WTC11 (cell line): ENCODE measurements around the gene RILPL1. TPM values are rescaled to one million over a fixed set of nuclear protein-coding genes. Genes with fewer than 3 reads are reported as not detected.
A peak's percentile ranks its signal among the peaks of the same experiment; 100 is the strongest.

Experiments used
- ATAC-seq: fragments of 200-7000 bp; cut with Tn5 transposase; 2 replicates; pipeline ENCODE4 v1.10.0; 2021; ENCODE audit warnings: mild to moderate bottlenecking, moderate library complexity
- CTCF ChIA-PET: fragments of 300-600 bp; sonication (Branson Sonifier 250); formaldehyde crosslinking; loops from one replicate; lab custom pipeline; 2021; ENCODE audit warnings: antibody characterized with exemption; lab: Charles Lee
- POLR2A ChIA-PET: fragments of 350-600 bp; sonication (Branson Sonifier 250); formaldehyde crosslinking; loops from one replicate; lab custom pipeline; 2021; ENCODE audit warnings: antibody characterized with exemption; lab: Charles Lee
- DNase-seq: peaks from one replicate; pipeline ENCODE4 v3.0.0; 2021; ENCODE audit warnings: low spot score
- H3K27ac Mint-ChIP-seq: 2 replicates; pipeline ENCODE4 v1.8.0; 2021; ENCODE audit warnings: mixed read lengths
- H3K27me3 Mint-ChIP-seq: 2 replicates; pipeline ENCODE4 v1.8.0; 2021; ENCODE audit warnings: low read depth, mild to moderate bottlenecking, moderate library complexity, mixed read lengths
- H3K36me3 Mint-ChIP-seq: 2 replicates; pipeline ENCODE4 v1.8.0; 2021; ENCODE audit warnings: mixed read lengths
- H3K4me1 Mint-ChIP-seq: 2 replicates; pipeline ENCODE4 v1.8.0; 2022; ENCODE audit warnings: mixed read lengths
- H3K4me3 Mint-ChIP-seq: 2 replicates; pipeline ENCODE4 v1.8.0; 2021; ENCODE audit warnings: mild to moderate bottlenecking, moderate library complexity, mixed read lengths
- H3K9me3 Mint-ChIP-seq: 2 replicates; pipeline ENCODE4 v1.8.0; 2021; ENCODE audit warnings: mixed read lengths
- ARID4B ChIP-seq: sonication (generic); formaldehyde crosslinking; IDR thresholded peaks from 2 replicates; pipeline ENCODE4 v1.8.0; 2023; ENCODE audit warnings: missing genetic modification reagents, mild to moderate bottlenecking, borderline replicate concordance
- ATF2 ChIP-seq: sonication (generic); formaldehyde crosslinking; IDR thresholded peaks from 2 replicates; pipeline ENCODE4 v1.8.1; 2022; ENCODE audit warnings: low read depth, missing genetic modification reagents, borderline replicate concordance
- E2F1 ChIP-seq: sonication (generic); formaldehyde crosslinking; IDR thresholded peaks from 2 replicates; pipeline ENCODE4 v1.8.0; 2022; ENCODE audit warnings: mild to moderate bottlenecking, missing genetic modification reagents
- E2F4 ChIP-seq: sonication (generic); formaldehyde crosslinking; IDR thresholded peaks from 2 replicates; pipeline ENCODE4 v1.8.1; 2022; ENCODE audit warnings: low read depth, mild to moderate bottlenecking, moderate library complexity, missing genetic modification reagents, borderline replicate concordance
- FOXJ3 ChIP-seq: sonication (generic); formaldehyde crosslinking; IDR thresholded peaks from 2 replicates; pipeline ENCODE4 v1.9.0; 2021; ENCODE audit warnings: missing genetic modification reagents, mild to moderate bottlenecking, borderline replicate concordance
- FOXP4 ChIP-seq: sonication (generic); formaldehyde crosslinking; IDR thresholded peaks from 2 replicates; pipeline ENCODE4 v1.8.0; 2022; ENCODE audit warnings: mild to moderate bottlenecking, missing genetic modification reagents
- GABPB1 ChIP-seq: sonication (generic); formaldehyde crosslinking; IDR thresholded peaks from 2 replicates; pipeline ENCODE4 v1.8.1; 2023; ENCODE audit warnings: mild to moderate bottlenecking, missing genetic modification reagents
- HMGXB4 ChIP-seq: sonication (generic); formaldehyde crosslinking; IDR thresholded peaks from 2 replicates; pipeline ENCODE4 v1.8.1; 2023; ENCODE audit warnings: mild to moderate bottlenecking, moderate library complexity, missing genetic modification reagents
- NR2C2 ChIP-seq: sonication (generic); formaldehyde crosslinking; IDR thresholded peaks from 2 replicates; pipeline ENCODE4 v1.8.0; 2022; ENCODE audit warnings: mild to moderate bottlenecking, missing genetic modification reagents
- SMAD3 ChIP-seq: sonication (generic); formaldehyde crosslinking; IDR thresholded peaks from 2 replicates; pipeline ENCODE4 v1.8.0; 2022; ENCODE audit warnings: missing genetic modification reagents, mild to moderate bottlenecking, borderline replicate concordance
- TP53 ChIP-seq: sonication (generic); formaldehyde crosslinking; IDR thresholded peaks from 2 replicates; pipeline ENCODE4 v1.8.1; 2023; ENCODE audit warnings: mild to moderate bottlenecking, missing genetic modification reagents
- USF1 ChIP-seq: sonication (generic); formaldehyde crosslinking; IDR thresholded peaks from 2 replicates; pipeline ENCODE4 v1.8.0; 2022; ENCODE audit warnings: mild to moderate bottlenecking, missing genetic modification reagents
- USF2 ChIP-seq: sonication (generic); formaldehyde crosslinking; IDR thresholded peaks from 2 replicates; pipeline ENCODE4 v1.8.1; 2023; ENCODE audit warnings: mild to moderate bottlenecking, missing genetic modification reagents, moderate library complexity
- ZBTB43 ChIP-seq: sonication (generic); formaldehyde crosslinking; IDR thresholded peaks from 2 replicates; pipeline ENCODE4 v1.8.1; 2023; ENCODE audit warnings: mild to moderate bottlenecking, missing genetic modification reagents
- ZNF219 ChIP-seq: sonication (generic); formaldehyde crosslinking; IDR thresholded peaks from 2 replicates; pipeline ENCODE4 v1.8.0; 2023; ENCODE audit warnings: missing genetic modification reagents, mild to moderate bottlenecking, borderline replicate concordance
- ZNF512 ChIP-seq: sonication (generic); formaldehyde crosslinking; IDR thresholded peaks from 2 replicates; pipeline ENCODE4 v1.8.1; 2022; ENCODE audit warnings: missing genetic modification reagents, borderline replicate concordance
- total RNA-seq: library from RNA; stranded (reverse); gene quantifications from 3 replicates; pipeline ENCODE4 v1.2.3, GENCODE V29; 2021

Gene RILPL1
- total RNA-seq, 1 experiment from 2014 or later, result 8.2 TPM

GRCh38 chr12:123489580-123489979 lies 43.9 kb downstream of the RILPL1 start (continued):
- TF ChIP-seq USF2 (no peak), ZBTB43 (CRISPR knock-in tag) (no peak), ARID4B (CRISPR knock-in tag) (no peak), SMAD3 (CRISPR knock-in tag) (no peak), GABPB1 (no peak), ATF2 (CRISPR knock-in tag) (no peak), FOXP4 (no peak)

GRCh38 chr12:123488539-123489230 lies 44.8 kb downstream of the RILPL1 start:
- H3K4me1 Mint-ChIP-seq, result peaks cover 8% of the 10 kb centered on the region
- ATAC-seq (peak; percentile 60), DNase-seq (peak; percentile 46)
- no peaks in the 10 kb centered on the region for H3K9me3 Mint-ChIP-seq
- H3K27me3 Mint-ChIP-seq, result no peaks in the 10 kb centered on the region
- H3K27ac Mint-ChIP-seq, result 0 out of 2 replicates have a peak overlapping the region, but pooled peaks have one; percentile 60
- no peak for TF ChIP-seq ZNF219
- no peak for TF ChIP-seq NR2C2 (CRISPR knock-in tag)
- no peak for TF ChIP-seq E2F4
- TF ChIP-seq FOXJ3 (CRISPR knock-in tag), result no peak
- TF ChIP-seq E2F1 (CRISPR knock-in tag), result no peak
- TF ChIP-seq ZNF512 (CRISPR knock-in tag), result no peak
- TF ChIP-seq TP53, result no peak
- no peak for TF ChIP-seq USF1 (CRISPR knock-in tag)
- TF ChIP-seq HMGXB4 (CRISPR knock-in tag), result no peak
- H3K36me3 Mint-ChIP-seq, result no peaks in the 10 kb centered on the region
- H3K4me3 Mint-ChIP-seq, result no peak overlapping the region
- POLR2A ChIA-PET, result no interaction called here
- CTCF ChIA-PET, result interaction anchor here (1.3 kb wide), 1 partner anchor 93 kb away, joined by 3 read pairs; no protein-coding TSS in a partner anchor
